Measurements from ENCODE around the gene SNTG2.

SNTG2 gene

GRCh38 chr2:920573-920972 is 30.1 kb upstream of the SNTG2 start:
- Mint-ChIP-seq H3K27ac (no peak overlapping the region), H3K4me3 (no peak overlapping the region), H3K9me3 (no peaks in the 10 kb centered on the region), H3K4me1 (ENCODE audit: low read depth) (no peaks in the 10 kb centered on the region), H3K27me3 (ENCODE audit: low read depth) (peaks cover 7% of the 10 kb centered on the region), H3K36me3 (ENCODE audit: low read depth) (no peaks in the 10 kb centered on the region)
- no peak for DNase-seq (ENCODE audit: low spot score)

- peaks cover 7% of the 10 kb centered on the region for H3K27me3 Mint-ChIP-seq (ENCODE audit: low read depth)
- H3K4me3 Mint-ChIP-seq, result no peak overlapping the region
- H3K27ac Mint-ChIP-seq, result no peak overlapping the region
- H3K36me3 Mint-ChIP-seq (ENCODE audit: low read depth), result no peaks in the 10 kb centered on the region
- no peaks in the 10 kb centered on the region for H3K9me3 Mint-ChIP-seq
- DNase-seq (ENCODE audit: low spot score), result no peak
- no peaks in the 10 kb centered on the region for H3K4me1 Mint-ChIP-seq (ENCODE audit: low read depth)
These were observed 29.6 kb upstream of the SNTG2 start for GRCh38 chr2:920999-921398.

- Mint-ChIP-seq H3K4me3 (no peak overlapping the region), H3K36me3 (ENCODE audit: low read depth) (no peaks in the 10 kb centered on the region), H3K9me3 (no peaks in the 10 kb centered on the region), H3K27me3 (ENCODE audit: low read depth) (peaks cover 7% of the 10 kb centered on the region), H3K4me1 (ENCODE audit: low read depth) (no peaks in the 10 kb centered on the region), H3K27ac (no peak overlapping the region)
- DNase-seq (ENCODE audit: low spot score), result no peak
These were observed 28.5 kb upstream of the SNTG2 start for GRCh38 chr2:922185-922584.

GRCh38 chr2:923832-924601 is 26.6 kb upstream of the SNTG2 start:
- H3K4me3 Mint-ChIP-seq, result no peak overlapping the region
- no peaks in the 10 kb centered on the region for H3K4me1 Mint-ChIP-seq (ENCODE audit: low read depth)
- no peak for DNase-seq (ENCODE audit: low spot score)
- H3K27me3 Mint-ChIP-seq (ENCODE audit: low read depth), result peaks cover 7% of the 10 kb centered on the region
- H3K9me3 Mint-ChIP-seq, result no peaks in the 10 kb centered on the region
- H3K27ac Mint-ChIP-seq, result no peak overlapping the region
- H3K36me3 Mint-ChIP-seq (ENCODE audit: low read depth), result no peaks in the 10 kb centered on the region

GRCh38 chr2:924701-925100 is 25.9 kb upstream of the SNTG2 start:
- H3K27ac Mint-ChIP-seq, result no peak overlapping the region
- peaks cover 7% of the 10 kb centered on the region for H3K27me3 Mint-ChIP-seq (ENCODE audit: low read depth)
- H3K9me3 Mint-ChIP-seq, result no peaks in the 10 kb centered on the region
- H3K4me3 Mint-ChIP-seq, result no peak overlapping the region
- no peaks in the 10 kb centered on the region for H3K36me3 Mint-ChIP-seq (ENCODE audit: low read depth)
- H3K4me1 Mint-ChIP-seq (ENCODE audit: low read depth), result no peaks in the 10 kb centered on the region
- no peak for DNase-seq (ENCODE audit: low spot score)

GRCh38 chr2:925309-925708 is 25.3 kb upstream of the SNTG2 start:
- H3K4me1 Mint-ChIP-seq (ENCODE audit: low read depth), result no peaks in the 10 kb centered on the region
- DNase-seq (ENCODE audit: low spot score), result no peak
- H3K27me3 Mint-ChIP-seq (ENCODE audit: low read depth), result peaks cover 7% of the 10 kb centered on the region
- H3K27ac Mint-ChIP-seq, result no peak overlapping the region
- no peaks in the 10 kb centered on the region for H3K9me3 Mint-ChIP-seq
- H3K36me3 Mint-ChIP-seq (ENCODE audit: low read depth), result no peaks in the 10 kb centered on the region
- H3K4me3 Mint-ChIP-seq, result no peak overlapping the region

- H3K4me3 Mint-ChIP-seq, result no peak overlapping the region
- no peak overlapping the region for H3K27ac Mint-ChIP-seq
- no peaks in the 10 kb centered on the region for H3K36me3 Mint-ChIP-seq (ENCODE audit: low read depth)
- H3K9me3 Mint-ChIP-seq, result no peaks in the 10 kb centered on the region
- no peak for DNase-seq (ENCODE audit: low spot score)
- H3K27me3 Mint-ChIP-seq (ENCODE audit: low read depth), result peaks cover 7% of the 10 kb centered on the region
- H3K4me1 Mint-ChIP-seq (ENCODE audit: low read depth), result no peaks in the 10 kb centered on the region
These were observed 24.9 kb upstream of the SNTG2 start for GRCh38 chr2:925711-926110.

- Mint-ChIP-seq H3K4me3 (no peak overlapping the region), H3K4me1 (ENCODE audit: low read depth) (no peaks in the 10 kb centered on the region), H3K36me3 (ENCODE audit: low read depth) (no peaks in the 10 kb centered on the region), H3K27me3 (ENCODE audit: low read depth) (peaks cover 7% of the 10 kb centered on the region), H3K27ac (no peak overlapping the region), H3K9me3 (no peaks in the 10 kb centered on the region)
- DNase-seq (ENCODE audit: low spot score), result no peak
These were observed 24.3 kb upstream of the SNTG2 start for GRCh38 chr2:926259-926793.

- no peak for DNase-seq (ENCODE audit: low spot score)
- H3K27me3 Mint-ChIP-seq (ENCODE audit: low read depth), result peaks cover 7% of the 10 kb centered on the region
- no peaks in the 10 kb centered on the region for H3K9me3 Mint-ChIP-seq
- no peak overlapping the region for H3K27ac Mint-ChIP-seq
- H3K4me1 Mint-ChIP-seq (ENCODE audit: low read depth), result no peaks in the 10 kb centered on the region
- no peaks in the 10 kb centered on the region for H3K36me3 Mint-ChIP-seq (ENCODE audit: low read depth)
- H3K4me3 Mint-ChIP-seq, result no peak overlapping the region
These were observed 23.8 kb upstream of the SNTG2 start for GRCh38 chr2:926896-927295.

- DNase-seq (ENCODE audit: low spot score), result no peak
- Mint-ChIP-seq H3K27me3 (ENCODE audit: low read depth) (peaks cover 6% of the 10 kb centered on the region), H3K9me3 (no peaks in the 10 kb centered on the region), H3K4me1 (ENCODE audit: low read depth) (no peaks in the 10 kb centered on the region), H3K4me3 (no peak overlapping the region), H3K27ac (no peak overlapping the region), H3K36me3 (ENCODE audit: low read depth) (no peaks in the 10 kb centered on the region)
These were observed 21.5 kb upstream of the SNTG2 start for GRCh38 chr2:929011-929735.

GRCh38 chr2:929925-930324 is 20.7 kb upstream of the SNTG2 start:
- DNase-seq (ENCODE audit: low spot score), result no peak
- Mint-ChIP-seq H3K4me3 (no peak overlapping the region), H3K4me1 (ENCODE audit: low read depth) (no peaks in the 10 kb centered on the region), H3K9me3 (no peaks in the 10 kb centered on the region), H3K27ac (no peak overlapping the region), H3K36me3 (ENCODE audit: low read depth) (no peaks in the 10 kb centered on the region), H3K27me3 (ENCODE audit: low read depth) (no peaks in the 10 kb centered on the region)

- no peaks in the 10 kb centered on the region for H3K4me1 Mint-ChIP-seq (ENCODE audit: low read depth)
- H3K4me3 Mint-ChIP-seq, result no peak overlapping the region
- no peaks in the 10 kb centered on the region for H3K9me3 Mint-ChIP-seq
- DNase-seq (ENCODE audit: low spot score), result no peak
- H3K36me3 Mint-ChIP-seq (ENCODE audit: low read depth), result no peaks in the 10 kb centered on the region
- H3K27ac Mint-ChIP-seq, result no peak overlapping the region
- H3K27me3 Mint-ChIP-seq (ENCODE audit: low read depth), result no peaks in the 10 kb centered on the region
These were observed 19.7 kb upstream of the SNTG2 start for GRCh38 chr2:930935-931334.

- H3K36me3 Mint-ChIP-seq (ENCODE audit: low read depth), result no peaks in the 10 kb centered on the region
- no peaks in the 10 kb centered on the region for H3K27me3 Mint-ChIP-seq (ENCODE audit: low read depth)
- no peak for DNase-seq (ENCODE audit: low spot score)
- no peaks in the 10 kb centered on the region for H3K9me3 Mint-ChIP-seq
- H3K4me1 Mint-ChIP-seq (ENCODE audit: low read depth), result no peaks in the 10 kb centered on the region
- no peak overlapping the region for H3K4me3 Mint-ChIP-seq
- no peak overlapping the region for H3K27ac Mint-ChIP-seq
These were observed 18.1 kb upstream of the SNTG2 start for GRCh38 chr2:932320-933115.

GRCh38 chr2:933734-934295 is 16.8 kb upstream of the SNTG2 start:
- no peaks in the 10 kb centered on the region for H3K27me3 Mint-ChIP-seq (ENCODE audit: low read depth)
- H3K36me3 Mint-ChIP-seq (ENCODE audit: low read depth), result no peaks in the 10 kb centered on the region
- H3K9me3 Mint-ChIP-seq, result no peaks in the 10 kb centered on the region
- DNase-seq (ENCODE audit: low spot score), result no peak
- no peaks in the 10 kb centered on the region for H3K4me1 Mint-ChIP-seq (ENCODE audit: low read depth)
- H3K27ac Mint-ChIP-seq, result no peak overlapping the region
- no peak overlapping the region for H3K4me3 Mint-ChIP-seq
